Stimulated activated CD4-positive, alpha-beta T cell treated with anti-CD3 and anti-CD28 coated beads, Interleukin-12 subunit alpha, Interleukin-12 subunit beta, amount 100 ng/mL, for 24 hours (primary cell): ENCODE data around the gene CDC5L.

ENCODE experiments used
- DNase-seq, 2 experiments: peaks; one replicate each; pipeline ENCODE4 v3.0.0-alpha.2; 2020; ENCODE audit warnings: low read depth in 2 of 2

The CDC5L gene

GRCh38 chr6:44475417-44475778 lies 87.9 kb downstream of the CDC5L start:
- no peak for DNase-seq

GRCh38 chr6:44475779-44476434 lies 88.4 kb downstream of the CDC5L start:
- DNase-seq: peak; percentile 45 to 68

GRCh38 chr6:44476849-44477248 lies 89.3 kb downstream of the CDC5L start:
- DNase-seq: no peak

- no peak for DNase-seq
Observed at GRCh38 chr6:44477293-44477894, 89.9 kb downstream of the CDC5L start.

GRCh38 chr6:44478158-44478557 lies 90.7 kb downstream of the CDC5L start:
- DNase-seq: no peak

GRCh38 chr6:44478591-44479254 lies 91.2 kb downstream of the CDC5L start:
- no peak for DNase-seq

- no peak for DNase-seq
Observed at GRCh38 chr6:44480097-44480541, 92.6 kb downstream of the CDC5L start.

GRCh38 chr6:44481056-44481455 lies 93.5 kb downstream of the CDC5L start:
- DNase-seq: no peak

- no peak for DNase-seq
Observed at GRCh38 chr6:44481760-44482159, 94.3 kb downstream of the CDC5L start.

- no peak for DNase-seq
Observed at GRCh38 chr6:44485601-44486401, 98.3 kb downstream of the CDC5L start.

- DNase-seq: no peak
Observed at GRCh38 chr6:44487002-44487401, 99.5 kb downstream of the CDC5L start.

- DNase-seq: no peak
Observed at GRCh38 chr6:44487586-44487985, 100.1 kb downstream of the CDC5L start.

GRCh38 chr6:44489910-44490604 lies 102.6 kb downstream of the CDC5L start:
- no peak for DNase-seq

- no peak for DNase-seq
Observed at GRCh38 chr6:44493132-44493531, 105.6 kb downstream of the CDC5L start.

- no peak for DNase-seq
Observed at GRCh38 chr6:44493593-44493992, 106.1 kb downstream of the CDC5L start.

GRCh38 chr6:44494011-44494501 lies 106.5 kb downstream of the CDC5L start:
- DNase-seq: no peak

GRCh38 chr6:44495036-44495901 lies 107.8 kb downstream of the CDC5L start:
- no peak for DNase-seq

GRCh38 chr6:44496665-44497369 lies 109.3 kb downstream of the CDC5L start:
- no peak for DNase-seq

GRCh38 chr6:44497807-44498206 lies 110.3 kb downstream of the CDC5L start:
- no peak for DNase-seq

- no peak for DNase-seq
Observed at GRCh38 chr6:44498436-44498835, 110.9 kb downstream of the CDC5L start.
